ENCODE measurements around the gene RBM22. TPM values are rescaled to one million over a fixed set of nuclear protein-coding genes. Genes with fewer than 3 reads are reported as not detected.
A peak's percentile ranks its signal among the peaks of the same experiment; 100 is the strongest.

RBM22 gene
- total and polyA plus RNA-seq, 2 of the 8 experiments (the other 6 are each of a cell fraction or from before 2014, with no cell fraction given) = 20.8 to 33.9 TPM

DNA sequence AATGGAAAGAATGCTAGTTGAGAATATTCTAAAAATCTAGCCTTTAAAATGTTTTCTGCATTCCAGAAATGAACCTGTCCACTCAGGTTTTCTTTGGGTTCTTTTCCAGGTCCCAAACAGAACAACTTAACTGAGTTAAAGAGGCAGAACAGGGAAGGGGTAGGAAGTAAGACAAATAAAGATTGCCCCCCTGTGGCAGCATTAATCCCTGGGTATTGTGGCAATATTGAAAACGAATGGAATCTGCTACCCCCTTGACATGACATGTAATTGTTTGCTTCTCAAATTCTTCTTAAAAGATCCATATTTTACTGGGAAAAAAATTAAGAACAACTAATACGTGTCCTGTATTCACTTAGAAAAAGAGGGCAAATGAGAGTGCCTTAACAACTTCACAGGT, 9.3 kb upstream of the RBM22 start:
- H4K8ac ChIP-seq (ENCODE audit: extremely low read depth, insufficient read depth, low read length) = no peak overlapping the region
- WGBS, 2 experiments (ENCODE audit: extremely low coverage in 1 of 2, insufficient coverage in 1 of 2, insufficient read length in 1 of 2, insufficient replicate concordance in 2 of 2, low coverage in 1 of 2, low lambda C conversion rate in 2 of 2, missing lambda C conversion rate in 1 of 2) = 73% methylated on average over 2 of the region's 2 CpGs; no CpG with 5 or more reads in 1 of the 2 experiments

More for the DNA sequence above, 9.3 kb upstream of the RBM22 start:
- no peaks in the 10 kb centered on the region for H3K23me2 ChIP-seq (ENCODE audit: low read depth, low read length)
- FAIRE-seq = no peak
- H3K4ac ChIP-seq (replicated peaks; ENCODE audit: insufficient read length, low read depth, low read length) = no peak overlapping the region
- no peak overlapping the region for H3K23ac ChIP-seq (ENCODE audit: insufficient read length)
- no peak overlapping the region for H4K5ac ChIP-seq (ENCODE audit: insufficient read length, low read depth, low read length)
- no peak overlapping the region for H4K91ac ChIP-seq (replicated peaks; ENCODE audit: insufficient read length, low read length)
- H2BK15ac ChIP-seq (ENCODE audit: low read length) = no peak overlapping the region
- no peaks in the 10 kb centered on the region for H3K79me2 ChIP-seq (ENCODE audit: control insufficient read depth in 1 of 2, insufficient read depth in 2 of 2, low read length in 2 of 2)
- H2BK5ac ChIP-seq (ENCODE audit: low read depth, low read length) = no peak overlapping the region
- no peak for DNase-seq (ENCODE audit: low read depth in 1 of 2, low spot score in 2 of 2)
- no peak for TF ChIP-seq RXRA (IDR thresholded peaks at IDR 0.05; ENCODE audit: insufficient read depth, low read depth, low read length)
- TF ChIP-seq SRF (IDR thresholded peaks at IDR 0.05; ENCODE audit: low read depth, low read length) = no peak
- no peak for TF ChIP-seq KDM1A (IDR thresholded peaks at IDR 0.05; ENCODE audit: borderline replicate concordance, low read length)
- TF ChIP-seq, protein P1, sequence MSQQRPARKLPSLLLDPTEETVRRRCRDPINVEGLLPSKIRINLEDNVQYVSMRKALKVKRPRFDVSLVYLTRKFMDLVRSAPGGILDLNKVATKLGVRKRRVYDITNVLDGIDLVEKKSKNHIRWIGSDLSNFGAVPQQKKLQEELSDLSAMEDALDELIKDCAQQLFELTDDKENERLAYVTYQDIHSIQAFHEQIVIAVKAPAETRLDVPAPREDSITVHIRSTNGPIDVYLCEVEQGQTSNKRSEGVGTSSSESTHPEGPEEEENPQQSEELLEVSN (IDR thresholded peaks at IDR 0.05) = no peak
- TF ChIP-seq, protein P2, sequence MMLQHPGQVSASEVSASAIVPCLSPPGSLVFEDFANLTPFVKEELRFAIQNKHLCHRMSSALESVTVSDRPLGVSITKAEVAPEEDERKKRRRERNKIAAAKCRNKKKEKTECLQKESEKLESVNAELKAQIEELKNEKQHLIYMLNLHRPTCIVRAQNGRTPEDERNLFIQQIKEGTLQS (IDR thresholded peaks at IDR 0.05; ENCODE audit: insufficient read depth, low read depth, low read length) = no peak
- peak; percentile 48 to 58 for TF ChIP-seq RAD21 (IDR thresholded peaks at IDR 0.05 in 1 of 2, conservative IDR thresholded peaks at IDR 0.05 in 1 of 2; ENCODE audit: low read depth in 2 of 2, low read length in 2 of 2)
- TF ChIP-seq BRCA1 (IDR thresholded peaks at IDR 0.05; ENCODE audit: low read depth, low read length) = no peak
- TF ChIP-seq, protein P3, sequence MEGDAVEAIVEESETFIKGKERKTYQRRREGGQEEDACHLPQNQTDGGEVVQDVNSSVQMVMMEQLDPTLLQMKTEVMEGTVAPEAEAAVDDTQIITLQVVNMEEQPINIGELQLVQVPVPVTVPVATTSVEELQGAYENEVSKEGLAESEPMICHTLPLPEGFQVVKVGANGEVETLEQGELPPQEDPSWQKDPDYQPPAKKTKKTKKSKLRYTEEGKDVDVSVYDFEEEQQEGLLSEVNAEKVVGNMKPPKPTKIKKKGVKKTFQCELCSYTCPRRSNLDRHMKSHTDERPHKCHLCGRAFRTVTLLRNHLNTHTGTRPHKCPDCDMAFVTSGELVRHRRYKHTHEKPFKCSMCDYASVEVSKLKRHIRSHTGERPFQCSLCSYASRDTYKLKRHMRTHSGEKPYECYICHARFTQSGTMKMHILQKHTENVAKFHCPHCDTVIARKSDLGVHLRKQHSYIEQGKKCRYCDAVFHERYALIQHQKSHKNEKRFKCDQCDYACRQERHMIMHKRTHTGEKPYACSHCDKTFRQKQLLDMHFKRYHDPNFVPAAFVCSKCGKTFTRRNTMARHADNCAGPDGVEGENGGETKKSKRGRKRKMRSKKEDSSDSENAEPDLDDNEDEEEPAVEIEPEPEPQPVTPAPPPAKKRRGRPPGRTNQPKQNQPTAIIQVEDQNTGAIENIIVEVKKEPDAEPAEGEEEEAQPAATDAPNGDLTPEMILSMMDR (IDR thresholded peaks at IDR 0.05; ENCODE audit: control extremely low read depth in 1 of 3, insufficient read depth in 1 of 3, low read depth in 1 of 3, low read length in 3 of 3) = peak in 1 of 3 experiments; percentile 23; a peak in 2 of 4 replicates
- no peak overlapping the region for H2BK20ac ChIP-seq (ENCODE audit: low read length)
- H3K79me1 ChIP-seq (ENCODE audit: low read depth, low read length) = no peaks in the 10 kb centered on the region
- ChIA-PET CTCF (ENCODE audit: partially characterized antibody) (interaction anchor here (0.8 to 2.4 kb wide), 6 partner anchors 9 to 150 kb away, joined by 3 to 25 read pairs (median 3); partner anchors contain the start of gene RBM22), POLR2A (ENCODE audit: partially characterized antibody) (interaction anchor here (1.6 to 2.9 kb wide), 3 partner anchors 10 to 13 kb away, joined by 6 to 13 read pairs (median 9); partner anchors contain the start of gene RBM22)
- H3K36me3 ChIP-seq (ENCODE audit: control insufficient read depth in 2 of 4, insufficient read depth in 4 of 4, low read length in 3 of 4) = peaks cover 7 to 32% (median 14%) of the 10 kb centered on the region in 4 experiments
- H2AK5ac ChIP-seq (ENCODE audit: low read depth, low read length) = no peak overlapping the region
- H3K27ac ChIP-seq (ENCODE audit: low read depth, low read length) = no peak overlapping the region
- H3K18ac ChIP-seq (ENCODE audit: extremely low read depth, low read length) = no peak overlapping the region
- no peak overlapping the region for H3K4me3 ChIP-seq (ENCODE audit: extremely low read depth in 1 of 4, insufficient read depth in 2 of 4, low read depth in 3 of 4, low read length in 4 of 4)
- peaks cover 0 to 2% (median 0%) of the 10 kb centered on the region in 4 experiments; a peak in 1 of 7 replicates for H3K4me1 ChIP-seq (replicated peaks in 1 of 4; ENCODE audit: control insufficient read depth in 3 of 4, insufficient read depth in 4 of 4, low read length in 3 of 4)
- no peaks in the 10 kb centered on the region; a peak in 1 of 7 replicates for H3K27me3 ChIP-seq (replicated peaks in 1 of 4; ENCODE audit: control insufficient read depth in 3 of 4, extremely low read depth in 1 of 4, insufficient read depth in 3 of 4, low read length in 3 of 4)
- H3K4me2 ChIP-seq (ENCODE audit: insufficient read depth in 1 of 2, low read depth in 2 of 2, low read length in 2 of 2) = no peak overlapping the region
- H3K14ac ChIP-seq (ENCODE audit: insufficient read length) = no peak overlapping the region
- no peaks in the 10 kb centered on the region for H4K20me1 ChIP-seq (replicated peaks in 1 of 2; ENCODE audit: control insufficient read depth in 1 of 2, insufficient read depth in 2 of 2, low read length in 2 of 2)
- no peak overlapping the region for H2BK12ac ChIP-seq (ENCODE audit: low read depth, low read length)
- H3K56ac ChIP-seq (replicated peaks; ENCODE audit: insufficient read length, low read depth, low read length) = no peak overlapping the region
- H2AFZ ChIP-seq (ENCODE audit: low read length) = no peak overlapping the region
- H2BK120ac ChIP-seq (replicated peaks; ENCODE audit: low read depth, low read length) = no peak overlapping the region
- no peak overlapping the region for H3K9ac ChIP-seq (replicated peaks in 1 of 4; ENCODE audit: extremely low read depth in 1 of 4, low read depth in 3 of 4, low read length in 3 of 4)
- H3K9me3 ChIP-seq (ENCODE audit: insufficient read depth in 2 of 2, low read depth in 1 of 2, low read length in 1 of 2) = no peaks in the 10 kb centered on the region

Data from H1 (cell line).